Measurements from ENCODE around the gene EMSY.

- TF ChIP-seq CTCF (IDR thresholded peaks at IDR 0.05) (no peak), REST (IDR thresholded peaks at IDR 0.05; ENCODE audit: low read depth, low read length) (no peak), EZH2phosphoT487 (IDR thresholded peaks at IDR 0.05; ENCODE audit: borderline replicate concordance, low read depth) (no peak), YY1 (IDR thresholded peaks at IDR 0.05; ENCODE audit: low read depth) (no peak), USF2 (IDR thresholded peaks at IDR 0.05; ENCODE audit: borderline replicate concordance, low read depth, low read length) (no peak), ZBTB33 (IDR thresholded peaks at IDR 0.05; ENCODE audit: borderline replicate concordance, low read depth) (no peak), MXI1 (IDR thresholded peaks at IDR 0.05; ENCODE audit: low read depth, low read length) (no peak), RFX5 (IDR thresholded peaks at IDR 0.05; ENCODE audit: low read length) (no peak), FOXM1 (IDR thresholded peaks at IDR 0.05; ENCODE audit: low read depth) (no peak)
These were observed 11.1 kb downstream of the EMSY start for GRCh38 chr11:76455931-76456330.

Data from SK-N-SH (cell line).